ENCODE measurements around the gene DNAAF3. TPM values are rescaled to one million over a fixed set of nuclear protein-coding genes. Genes with fewer than 3 reads are reported as not detected.

DNAAF3 gene
- 1.3 TPM for total RNA-seq

DNA sequence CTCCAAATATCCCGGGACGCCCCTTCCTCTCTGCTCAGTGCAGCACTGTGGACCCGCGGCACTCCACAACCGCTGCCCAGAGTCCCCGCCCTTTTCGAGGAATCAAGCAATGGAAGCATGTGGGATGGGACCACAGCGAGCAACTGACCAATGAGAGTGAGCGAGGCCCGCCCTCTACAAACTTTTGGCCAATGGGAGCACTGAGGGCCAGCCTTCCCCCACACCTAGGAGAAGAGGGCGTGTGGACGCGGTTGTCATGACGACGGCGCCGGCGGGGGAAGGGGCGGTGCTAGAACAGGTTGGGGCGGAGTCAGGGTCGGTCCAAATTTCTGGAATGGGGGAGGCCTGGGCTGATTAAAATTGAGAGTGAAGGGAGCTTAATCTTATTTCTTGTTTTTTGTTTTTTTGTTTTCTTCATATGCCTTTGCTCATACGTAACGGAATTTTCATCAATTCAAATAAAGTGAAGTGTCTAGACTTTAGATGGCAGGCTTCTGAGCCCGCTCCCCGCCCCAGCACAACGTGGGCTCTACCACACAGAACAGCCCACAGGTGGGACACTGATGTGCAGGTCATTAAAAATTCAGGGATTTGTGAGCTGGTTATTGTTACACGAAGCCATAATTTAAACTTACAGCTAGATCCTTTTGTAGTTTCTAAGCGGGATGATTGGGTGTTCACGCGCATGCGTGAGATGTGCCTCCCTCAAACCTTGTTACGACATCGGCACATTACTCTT, at the start of gene DNAAF3:
Gene DNAAF3 (minus strand): TSS at position 84 of the 739 bp plus-strand sequence. CDS start 200 bp downstream, outside the sequence.
- DNase-seq (ENCODE audit: low read depth in 2 of 3, low spot score in 2 of 3): peak in 2 of 3 donors; percentile 97 to 98

DNA sequence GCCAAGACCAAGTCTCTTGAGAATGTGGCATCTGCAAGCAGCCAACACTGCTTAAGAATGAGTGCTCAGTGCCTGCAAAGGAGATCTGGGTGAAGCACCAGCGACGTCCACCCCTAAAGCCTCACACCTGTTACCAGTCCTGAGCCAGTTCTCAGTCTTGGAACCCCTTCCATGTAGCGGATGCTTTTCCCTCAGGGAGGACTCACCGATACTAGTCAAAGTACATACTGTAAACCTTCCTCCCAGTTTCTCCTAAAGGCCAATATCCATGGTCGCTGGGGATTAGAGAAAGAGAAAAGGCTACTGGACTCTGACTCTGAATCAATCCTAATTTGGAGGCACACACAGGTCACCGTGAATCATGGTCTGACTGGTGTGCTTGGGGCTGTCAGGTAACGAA, 47.1 kb upstream of the DNAAF3 start:
- DNase-seq (ENCODE audit: low read depth in 2 of 3, low spot score in 2 of 3): no peak

DNA sequence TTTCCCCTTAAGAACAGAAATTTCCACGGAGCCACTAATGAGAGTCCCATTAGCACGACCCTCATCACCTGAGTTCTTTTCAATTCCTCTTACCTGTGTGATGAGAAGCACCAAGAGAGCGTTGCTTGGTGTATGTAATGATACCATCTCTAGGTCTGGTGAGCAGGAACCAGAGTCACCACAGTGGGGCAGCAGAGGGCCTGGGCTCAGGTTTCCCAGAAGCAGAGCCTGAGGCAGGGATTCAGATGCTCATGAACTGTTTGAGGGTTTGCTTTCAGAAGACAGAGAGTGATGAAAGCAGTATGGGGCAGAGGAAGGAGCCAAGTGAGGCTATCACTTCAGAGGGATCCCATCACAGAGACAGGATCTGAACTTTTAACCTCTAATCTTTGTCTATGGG, 46.0 kb upstream of the DNAAF3 start:
- peak in 1 of 3 donors; percentile 16 for DNase-seq (ENCODE audit: low read depth in 2 of 3, low spot score in 2 of 3)

DNA sequence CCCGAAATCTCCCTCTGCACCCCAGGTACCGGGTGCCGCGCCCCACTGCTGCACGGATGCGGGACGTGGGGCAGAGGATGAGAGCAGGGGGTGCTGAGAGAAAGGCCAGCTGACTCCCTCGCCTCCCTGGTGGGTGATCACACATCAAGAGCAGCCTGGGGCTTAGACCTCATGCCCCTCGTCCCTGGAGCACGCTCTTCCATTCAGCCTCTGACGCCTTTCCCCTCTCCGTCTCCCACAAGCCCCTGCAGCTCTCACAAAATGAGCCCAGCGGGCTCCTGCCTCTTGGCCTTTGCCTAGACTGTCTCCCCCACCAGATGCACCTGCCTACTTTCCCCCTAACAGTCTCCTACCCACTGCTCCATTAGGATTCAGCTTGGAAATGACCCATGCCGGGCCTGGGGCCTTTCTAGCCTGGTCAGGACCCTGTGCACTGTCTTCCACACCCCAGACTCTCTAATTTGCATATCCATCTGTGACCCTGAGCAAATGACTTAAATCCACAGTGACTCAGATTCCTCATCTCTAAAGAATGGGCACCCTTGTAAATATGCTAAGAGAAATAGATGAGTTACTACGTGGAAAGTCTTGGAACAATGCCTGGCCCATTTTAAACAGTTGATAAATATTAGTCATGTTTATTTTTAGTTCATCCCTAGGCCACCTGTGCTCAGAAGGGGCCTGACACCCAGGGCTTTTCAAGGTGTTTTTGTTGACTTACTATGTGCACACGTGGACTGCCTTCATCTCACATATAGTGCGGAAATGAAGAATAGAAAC, 43.5 kb upstream of the DNAAF3 start:
- DNase-seq (ENCODE audit: low read depth in 2 of 3, low spot score in 2 of 3): no peak

GRCh38 chr19:55208880-55209692, 42.7 kb upstream of the DNAAF3 start, which contains the start of gene PTPRH:
PTPRH (minus strand) TSS chr19:55209501; CDS start chr19:55209433, 68 bp downstream.
- DNase-seq (ENCODE audit: low read depth in 2 of 3, low spot score in 2 of 3): no peak

DNA sequence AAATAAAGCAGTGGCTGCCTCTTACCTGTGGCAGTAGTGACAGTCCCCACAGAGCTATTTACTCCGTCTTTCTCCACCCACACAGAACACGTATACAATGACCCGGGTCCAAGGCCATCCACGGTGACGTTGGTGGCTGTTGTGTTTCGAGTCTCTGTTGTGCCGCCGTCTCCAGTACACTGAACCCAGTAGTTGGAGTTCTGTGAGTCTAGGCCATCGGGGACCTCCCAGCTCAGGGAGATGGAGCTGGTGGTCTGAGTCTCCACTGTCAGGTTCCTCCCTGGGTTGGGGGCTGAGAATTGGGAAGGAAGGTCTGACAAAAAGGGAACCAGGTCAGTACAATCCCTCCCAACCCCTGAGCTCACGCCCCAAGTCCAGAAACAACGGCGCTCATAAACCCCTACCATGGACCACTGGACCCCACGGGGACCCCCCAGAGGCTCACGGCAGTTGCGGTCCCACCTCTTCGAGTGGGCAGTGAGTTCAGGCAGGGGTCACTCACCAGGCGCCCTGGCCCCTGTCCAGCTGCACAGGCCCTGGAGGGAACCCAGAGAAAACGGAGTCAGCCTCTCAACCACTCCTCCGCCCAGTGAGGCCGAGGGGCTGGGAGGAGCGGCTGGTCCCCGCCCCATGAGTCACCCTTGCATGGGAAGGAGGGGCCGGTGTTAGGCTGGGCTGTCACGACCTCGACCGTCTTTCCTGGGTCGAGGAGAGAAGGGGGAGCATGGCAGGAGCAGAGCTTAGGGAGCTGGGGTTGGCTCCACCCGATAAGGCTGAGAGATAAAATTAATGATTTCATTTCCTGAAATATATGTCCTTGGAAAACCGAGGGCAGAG, 40.5 kb upstream of the DNAAF3 start:
- DNase-seq (ENCODE audit: low read depth in 2 of 3, low spot score in 2 of 3): peak in 2 of 3 donors; percentile 61 to 69

GRCh38 chr19:55202199-55202598, 35.8 kb upstream of the DNAAF3 start:
- peak in 2 of 3 donors; percentile 22 to 39 for DNase-seq (ENCODE audit: low read depth in 2 of 3, low spot score in 2 of 3)

GRCh38 chr19:55199620-55200204, 33.3 kb upstream of the DNAAF3 start:
- DNase-seq (ENCODE audit: low read depth in 2 of 3, low spot score in 2 of 3): no peak

GRCh38 chr19:55198651-55199050, 32.2 kb upstream of the DNAAF3 start:
- DNase-seq (ENCODE audit: low read depth in 2 of 3, low spot score in 2 of 3): no peak

- DNase-seq (ENCODE audit: low read depth in 2 of 3, low spot score in 2 of 3): peak in 1 of 3 donors; percentile 43
Observed at GRCh38 chr19:55197528-55197927, 31.1 kb upstream of the DNAAF3 start.

GRCh38 chr19:55196803-55197202, 30.4 kb upstream of the DNAAF3 start:
- no peak for DNase-seq (ENCODE audit: low read depth in 2 of 3, low spot score in 2 of 3)

DNA sequence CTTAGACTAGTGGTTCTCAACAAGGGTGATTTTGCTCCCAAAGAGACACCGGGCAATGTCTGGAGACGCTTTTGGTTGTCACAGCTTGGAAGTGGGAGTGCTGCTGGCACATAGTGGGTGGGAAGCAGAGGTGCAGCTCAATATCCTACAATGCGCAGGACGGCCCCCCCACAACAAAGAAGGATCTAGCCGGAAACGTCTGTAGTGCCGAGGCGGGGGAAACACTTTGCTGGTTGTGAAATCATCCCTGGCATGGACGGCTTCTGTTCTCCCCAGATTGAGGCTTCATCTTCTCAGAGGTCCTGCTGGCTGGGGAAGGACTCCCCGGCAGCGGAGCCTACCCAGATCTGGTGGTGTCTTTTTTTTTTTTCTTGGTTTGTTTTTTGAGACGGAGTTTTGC, 27.1 kb upstream of the DNAAF3 start:
- no peak for DNase-seq (ENCODE audit: low read depth in 2 of 3, low spot score in 2 of 3)

GRCh38 chr19:55189403-55189835, 23.0 kb upstream of the DNAAF3 start:
- no peak for DNase-seq (ENCODE audit: low read depth in 2 of 3, low spot score in 2 of 3)

DNA sequence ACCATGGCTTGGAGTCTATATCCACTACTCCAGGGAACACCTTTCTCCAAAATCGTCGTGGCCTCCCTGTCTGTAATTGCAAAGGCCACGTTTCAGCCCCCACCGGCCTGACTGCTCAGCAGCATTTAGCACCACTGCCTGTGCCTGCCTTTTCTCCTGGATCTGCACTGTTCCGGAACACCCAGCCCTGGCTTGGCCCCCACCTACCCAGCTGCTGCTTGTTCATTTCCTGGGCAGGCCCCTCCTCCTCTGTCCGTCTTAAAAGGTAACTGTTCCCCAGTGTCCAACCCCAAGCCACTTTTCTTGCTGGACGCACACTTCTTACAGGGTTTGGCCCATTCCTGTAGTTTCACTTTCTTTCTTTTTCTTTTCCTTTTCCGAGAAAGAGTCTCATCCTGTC, 22.2 kb upstream of the DNAAF3 start:
- no peak for DNase-seq (ENCODE audit: low read depth in 2 of 3, low spot score in 2 of 3)

DNA sequence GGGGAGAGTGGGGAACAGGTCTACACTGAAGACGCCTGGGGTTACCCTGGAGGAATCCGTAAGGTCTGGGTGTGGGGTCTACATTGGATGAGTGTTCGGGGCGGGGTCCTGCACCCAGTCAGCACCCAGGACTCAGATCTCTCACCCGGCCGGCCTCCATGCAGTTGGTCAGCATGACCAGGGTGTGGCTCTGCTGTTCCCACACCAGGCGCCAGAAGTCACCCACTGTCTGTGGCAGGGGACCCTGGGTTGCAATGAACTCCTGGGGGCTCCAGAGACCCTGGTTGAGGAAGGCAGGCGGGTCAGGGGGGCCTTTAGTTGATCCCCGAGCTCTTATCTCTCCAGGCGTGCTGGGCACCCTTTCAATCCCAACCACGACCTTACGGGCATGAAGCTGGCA, 19.7 kb upstream of the DNAAF3 start:
- DNase-seq (ENCODE audit: low read depth in 2 of 3, low spot score in 2 of 3): no peak

GRCh38 chr19:55181740-55182139, 15.3 kb upstream of the DNAAF3 start:
- no peak for DNase-seq (ENCODE audit: low read depth in 2 of 3, low spot score in 2 of 3)

- DNase-seq (ENCODE audit: low read depth in 2 of 3, low spot score in 2 of 3): peak in 2 of 3 donors; percentile 57
Observed at GRCh38 chr19:55179606-55180484, 13.4 kb upstream of the DNAAF3 start, which contains the start of gene SYT5. SYT5 (minus strand) TSS chr19:55180289; CDS start chr19:55179041, 1,248 bp downstream.

- DNase-seq (ENCODE audit: low read depth in 2 of 3, low spot score in 2 of 3): peak; percentile 89 to 96 (median 94)
Observed at GRCh38 chr19:55178781-55179599, 12.6 kb upstream of the DNAAF3 start.
